ENCODE results near the gene XYLT2. TPM values are rescaled to one million over a fixed set of nuclear protein-coding genes. Genes with fewer than 3 reads are reported as not detected.

The XYLT2 gene

GRCh38 chr17:50407921-50408320 lies 62.0 kb downstream of the XYLT2 start:
- no peaks in the 10 kb centered on the region for H3K36me3 ChIP-seq (ENCODE audit: insufficient read depth, low read length)
- H3K9me3 ChIP-seq (replicated peaks; ENCODE audit: low read length): no peaks in the 10 kb centered on the region
- no peak overlapping the region for H3K4me3 ChIP-seq (ENCODE audit: low read length)
- no peak overlapping the region for H3K4me2 ChIP-seq (ENCODE audit: low read length)
- H3K27me3 ChIP-seq (ENCODE audit: control insufficient read depth, insufficient read depth, low read length): peaks cover 28% of the 10 kb centered on the region
- no peaks in the 10 kb centered on the region for H3K4me1 ChIP-seq (ENCODE audit: control insufficient read depth, insufficient read depth, low read length)
- no peak overlapping the region for H3K9ac ChIP-seq (ENCODE audit: low read depth, low read length)

Small RNAs within 50 kb of the gene (small RNA-seq; reads per million reads assigned to genes)
- not detected for gene RF00019

Measured in skeletal muscle satellite cell (primary cell).